Thoracic aorta (tissue), 2 donors: ENCODE measurements around the gene ANKRD31. TPM values are rescaled to one million over a fixed set of nuclear protein-coding genes. Genes with fewer than 3 reads are reported as not detected.

Source experiments
- ATAC-seq: fragments of 150-250 bp; one replicate; pipeline ENCODE4 v1.8.0; 2017; ENCODE audit warnings: low read depth; ENCODE audit not compliant: insufficient number of reproducible peaks, low FRiP score
- DNase-seq: peaks from one replicate; pipeline ENCODE4 v3.0.0-alpha.2; 2020; ENCODE audit warnings: low spot score
- H3K27ac ChIP-seq, 2 donors: fragments of 200-600 bp; sonication (generic); 1 replicate in 1 of 2; 2 replicates in 1 of 2; pipeline ENCODE4 v1.5.1; 2016; ENCODE audit warnings: mild to moderate bottlenecking in 2 of 2, moderate library complexity in 2 of 2
- H3K27me3 ChIP-seq: fragments of 200-600 bp; sonication (generic); replicated peaks from 2 replicates; pipeline ENCODE4 v1.6.0; 2016; ENCODE audit warnings: mild to moderate bottlenecking; ENCODE audit not compliant: insufficient read depth
- H3K36me3 ChIP-seq: fragments of 200-600 bp; sonication (generic); one replicate; pipeline ENCODE4 v1.5.1; 2016
- H3K4me1 ChIP-seq, 2 donors: fragments of 200-600 bp; sonication (generic); 1 replicate in 1 of 2; 2 replicates in 1 of 2; pipeline versions ENCODE4 v1.5.1 to v1.6.0; 2016; ENCODE audit warnings: low read depth in 2 of 2, mild to moderate bottlenecking in 1 of 2; ENCODE audit not compliant: control insufficient read depth in 1 of 2
- H3K4me3 ChIP-seq: fragments of 200-600 bp; sonication (generic); 2 replicates; pipeline ENCODE4 v1.5.1; 2016; ENCODE audit warnings: mild to moderate bottlenecking
- H3K9me3 ChIP-seq: fragments of 200-600 bp; sonication (generic); 2 replicates; pipeline ENCODE4 v1.5.1; 2016
- total RNA-seq, 2 donors: library from RNA; depleted of rRNA; stranded (reverse); fragments of >200 nt; gene quantifications; one replicate each; pipeline versions ENCODE4 v1.1.0 to v1.2.3, GENCODE V29; 2016
- TF ChIP-seq, protein P1 (sequence below): fragments of 200-600 bp; sonication (generic); IDR thresholded peaks from one replicate; pipeline ENCODE4 v1.5.1; 2019; ENCODE audit warnings: antibody characterized with exemption

ANKRD31 gene
- total RNA-seq, 2 donors from 2014 or later, result 0.14 TPM; not detected in 1

DNA sequence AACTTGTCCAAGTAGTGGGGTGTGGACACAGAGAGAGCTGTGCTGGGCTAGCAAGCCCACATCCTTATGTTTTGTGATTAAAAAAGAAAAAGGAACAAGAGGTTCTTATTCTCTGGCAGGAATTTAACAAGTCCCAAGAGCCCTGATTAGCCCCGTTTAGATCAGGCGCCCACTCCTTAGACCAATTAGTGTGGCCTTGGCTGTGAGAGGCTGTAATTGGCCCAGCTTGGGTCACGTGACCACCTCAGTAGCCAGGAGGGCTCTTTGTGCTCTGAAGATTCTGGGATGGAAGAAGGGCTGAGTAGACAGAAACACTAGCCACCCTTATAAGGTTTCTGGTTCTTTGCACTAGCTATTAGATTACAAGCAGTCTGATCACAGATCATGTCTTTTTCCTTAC lies 215.5 kb downstream of the ANKRD31 start:
- DNase-seq (no peak), ATAC-seq (no peak)
- no peaks in the 10 kb centered on the region for H3K4me1 ChIP-seq
- TF ChIP-seq, protein P1, sequence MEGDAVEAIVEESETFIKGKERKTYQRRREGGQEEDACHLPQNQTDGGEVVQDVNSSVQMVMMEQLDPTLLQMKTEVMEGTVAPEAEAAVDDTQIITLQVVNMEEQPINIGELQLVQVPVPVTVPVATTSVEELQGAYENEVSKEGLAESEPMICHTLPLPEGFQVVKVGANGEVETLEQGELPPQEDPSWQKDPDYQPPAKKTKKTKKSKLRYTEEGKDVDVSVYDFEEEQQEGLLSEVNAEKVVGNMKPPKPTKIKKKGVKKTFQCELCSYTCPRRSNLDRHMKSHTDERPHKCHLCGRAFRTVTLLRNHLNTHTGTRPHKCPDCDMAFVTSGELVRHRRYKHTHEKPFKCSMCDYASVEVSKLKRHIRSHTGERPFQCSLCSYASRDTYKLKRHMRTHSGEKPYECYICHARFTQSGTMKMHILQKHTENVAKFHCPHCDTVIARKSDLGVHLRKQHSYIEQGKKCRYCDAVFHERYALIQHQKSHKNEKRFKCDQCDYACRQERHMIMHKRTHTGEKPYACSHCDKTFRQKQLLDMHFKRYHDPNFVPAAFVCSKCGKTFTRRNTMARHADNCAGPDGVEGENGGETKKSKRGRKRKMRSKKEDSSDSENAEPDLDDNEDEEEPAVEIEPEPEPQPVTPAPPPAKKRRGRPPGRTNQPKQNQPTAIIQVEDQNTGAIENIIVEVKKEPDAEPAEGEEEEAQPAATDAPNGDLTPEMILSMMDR, result no peak
- no peaks in the 10 kb centered on the region for H3K27me3 ChIP-seq
- no peak overlapping the region for H3K27ac ChIP-seq
- no peaks in the 10 kb centered on the region for H3K36me3 ChIP-seq
- H3K9me3 ChIP-seq, result no peaks in the 10 kb centered on the region
- no peak overlapping the region for H3K4me3 ChIP-seq

DNA sequence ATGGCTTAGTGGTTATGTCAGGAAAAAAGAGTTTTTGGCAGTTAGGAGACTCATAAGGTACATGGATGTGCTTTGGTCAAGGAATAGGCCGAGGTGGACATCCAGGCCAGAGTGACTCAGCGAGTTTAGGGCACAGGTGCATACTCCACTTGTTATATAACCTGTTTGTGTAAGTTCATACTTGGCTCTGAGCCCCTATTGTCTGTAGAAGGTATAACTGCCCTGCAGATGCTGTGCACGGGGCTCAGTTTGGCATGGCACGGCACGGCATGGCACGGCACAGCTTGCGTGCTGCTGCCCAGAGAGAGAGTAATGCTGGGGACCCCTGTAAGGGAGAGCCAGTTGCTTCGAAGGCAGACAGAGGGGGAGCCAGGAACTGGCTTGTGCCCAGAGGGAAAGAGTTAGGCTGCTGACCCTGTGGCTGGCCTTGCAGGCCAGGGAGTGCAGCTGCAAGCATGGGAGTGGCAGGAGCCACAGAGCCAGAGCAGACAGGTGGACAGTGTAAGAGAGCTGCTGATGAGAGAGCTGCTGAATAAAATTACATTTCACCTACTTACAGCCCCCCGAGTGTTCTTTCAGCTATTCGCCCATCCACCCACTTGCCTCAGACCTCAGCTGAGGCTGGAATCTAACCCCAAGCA lies 216.5 kb downstream of the ANKRD31 start:
- Histone ChIP-seq H3K9me3 (no peaks in the 10 kb centered on the region), H3K27me3 (no peaks in the 10 kb centered on the region), H3K4me1 (no peaks in the 10 kb centered on the region), H3K36me3 (no peaks in the 10 kb centered on the region), H3K27ac (no peak overlapping the region), H3K4me3 (no peak overlapping the region)
- ATAC-seq (no peak), DNase-seq (no peak)
- TF ChIP-seq, protein P1, result no peak

- TF ChIP-seq, protein P1, result no peak
- no peaks in the 10 kb centered on the region for H3K27me3 ChIP-seq
- H3K9me3 ChIP-seq, result peaks cover 3% of the 10 kb centered on the region
- H3K27ac ChIP-seq, result no peak overlapping the region
- no peak overlapping the region for H3K4me3 ChIP-seq
- ATAC-seq (no peak), DNase-seq (no peak)
- H3K4me1 ChIP-seq, result no peaks in the 10 kb centered on the region
- no peaks in the 10 kb centered on the region for H3K36me3 ChIP-seq
Observed at GRCh38 chr5:75018805-75019587, 217.7 kb downstream of the ANKRD31 start.

Other genes with a start within 250 kb of the ANKRD31 start
- 1 to 10 TPM; 3.1 to 3.5 TPM for gene GCNT4, start 184.3 kb downstream of the ANKRD31 start, total RNA-seq
- gene HMGCR, start 100.3 kb upstream of the ANKRD31 start, total RNA-seq, result 10 to 100 TPM; 13.2 to 29.1 TPM